ENCODE results near the gene MACROD2. TPM values are rescaled to one million over a fixed set of nuclear protein-coding genes. Genes with fewer than 3 reads are reported as not detected.

Gene MACROD2
- total and polyA plus RNA-seq, 8 donors: 0.78 to 31.3 (median 10.9) TPM; not detected in 1

DNA sequence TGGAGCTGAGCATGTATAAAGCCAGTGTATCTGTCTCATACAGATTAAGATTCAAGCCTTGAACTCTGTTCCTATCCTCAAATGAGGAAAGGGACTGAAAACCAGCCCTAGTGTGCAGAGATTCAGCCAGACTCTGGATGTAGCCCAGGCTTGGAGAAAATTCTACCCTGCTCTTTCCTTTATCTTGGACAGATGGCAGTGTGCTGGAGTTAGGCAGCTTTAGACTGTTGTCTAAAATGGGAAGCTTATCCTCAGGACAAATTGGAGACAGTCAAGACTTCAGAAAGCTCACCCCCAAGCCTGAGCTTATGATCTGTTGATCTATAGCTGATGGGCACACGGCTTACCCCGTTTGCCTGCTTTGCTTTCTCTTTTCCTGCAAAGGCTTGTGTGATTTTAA, 1520.4 kb downstream of the MACROD2 start:
- H3K36me3 ChIP-seq: no peaks in the 10 kb centered on the region
- peaks cover 0 to 10% (median 0%) of the 10 kb centered on the region in 4 donors for H3K4me1 ChIP-seq
- DNase-seq: no peak
- H3K27me3 ChIP-seq: no peaks in the 10 kb centered on the region
- H3K9me3 ChIP-seq: no peaks in the 10 kb centered on the region
- no peak overlapping the region for H3K27ac ChIP-seq
- intact Hi-C loops (cut with DNase I; ENCODE audit: low total_unique reads): no loop called here
- WGBS, 5 donors: 24 to 56% (median 27%) methylated on average over 1 to 2 of the region's 2 CpGs
- H3K4me3 ChIP-seq: no peak overlapping the region
- TF ChIP-seq POLR2AphosphoS5 (IDR thresholded peaks at IDR 0.05): no peak
- no peak for TF ChIP-seq POLR2A (IDR thresholded peaks at IDR 0.05)
- no peak for TF ChIP-seq EP300 (IDR thresholded peaks at IDR 0.05)
- TF ChIP-seq, protein P1, sequence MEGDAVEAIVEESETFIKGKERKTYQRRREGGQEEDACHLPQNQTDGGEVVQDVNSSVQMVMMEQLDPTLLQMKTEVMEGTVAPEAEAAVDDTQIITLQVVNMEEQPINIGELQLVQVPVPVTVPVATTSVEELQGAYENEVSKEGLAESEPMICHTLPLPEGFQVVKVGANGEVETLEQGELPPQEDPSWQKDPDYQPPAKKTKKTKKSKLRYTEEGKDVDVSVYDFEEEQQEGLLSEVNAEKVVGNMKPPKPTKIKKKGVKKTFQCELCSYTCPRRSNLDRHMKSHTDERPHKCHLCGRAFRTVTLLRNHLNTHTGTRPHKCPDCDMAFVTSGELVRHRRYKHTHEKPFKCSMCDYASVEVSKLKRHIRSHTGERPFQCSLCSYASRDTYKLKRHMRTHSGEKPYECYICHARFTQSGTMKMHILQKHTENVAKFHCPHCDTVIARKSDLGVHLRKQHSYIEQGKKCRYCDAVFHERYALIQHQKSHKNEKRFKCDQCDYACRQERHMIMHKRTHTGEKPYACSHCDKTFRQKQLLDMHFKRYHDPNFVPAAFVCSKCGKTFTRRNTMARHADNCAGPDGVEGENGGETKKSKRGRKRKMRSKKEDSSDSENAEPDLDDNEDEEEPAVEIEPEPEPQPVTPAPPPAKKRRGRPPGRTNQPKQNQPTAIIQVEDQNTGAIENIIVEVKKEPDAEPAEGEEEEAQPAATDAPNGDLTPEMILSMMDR (IDR thresholded peaks at IDR 0.05): no peak

DNA sequence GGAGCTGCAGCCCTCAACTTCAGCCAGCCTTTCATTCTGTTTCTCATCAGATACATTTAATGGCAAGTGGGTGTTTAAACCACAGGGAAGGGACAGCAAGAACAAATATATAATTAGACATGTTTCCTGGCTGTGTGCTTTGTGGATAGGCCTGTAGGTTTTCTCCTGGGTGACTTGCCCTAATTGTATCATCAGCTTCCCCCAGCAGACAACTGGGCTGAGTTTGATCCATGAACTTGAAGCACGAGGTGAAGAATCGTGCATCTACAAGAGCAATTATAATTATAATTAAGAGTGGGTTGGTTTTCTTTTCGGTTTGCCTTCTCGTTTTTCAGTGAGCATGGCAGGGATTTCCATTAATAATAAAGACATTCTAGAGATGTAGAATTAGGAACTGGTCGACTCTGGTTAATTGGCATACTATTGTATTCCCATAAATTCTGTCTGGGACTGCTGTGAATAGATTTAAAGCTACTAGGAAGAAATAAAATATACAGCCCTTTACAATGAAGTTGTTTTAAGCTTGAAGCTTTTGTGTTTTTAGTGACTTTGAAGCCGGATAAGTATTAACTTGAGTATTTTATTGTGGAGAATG, 1525.7 kb downstream of the MACROD2 start:
- intact Hi-C loops (cut with DNase I; ENCODE audit: low total_unique reads): no loop called here
- no peak for DNase-seq
- 87 to 90% (median 89%) methylated on average over 6 of the region's 6 CpGs for WGBS, 5 donors
- Histone ChIP-seq H3K27me3 (no peaks in the 10 kb centered on the region), H3K4me3 (no peak overlapping the region), H3K27ac (no peak overlapping the region), H3K4me1 (peaks cover 0 to 5% (median 0%) of the 10 kb centered on the region in 4 donors), H3K9me3 (no peaks in the 10 kb centered on the region), H3K36me3 (no peaks in the 10 kb centered on the region)
- TF ChIP-seq EP300 (IDR thresholded peaks at IDR 0.05): no peak
- TF ChIP-seq, protein P1 (IDR thresholded peaks at IDR 0.05): no peak
- TF ChIP-seq POLR2A (IDR thresholded peaks at IDR 0.05): no peak
- TF ChIP-seq POLR2AphosphoS5 (IDR thresholded peaks at IDR 0.05): no peak

DNA sequence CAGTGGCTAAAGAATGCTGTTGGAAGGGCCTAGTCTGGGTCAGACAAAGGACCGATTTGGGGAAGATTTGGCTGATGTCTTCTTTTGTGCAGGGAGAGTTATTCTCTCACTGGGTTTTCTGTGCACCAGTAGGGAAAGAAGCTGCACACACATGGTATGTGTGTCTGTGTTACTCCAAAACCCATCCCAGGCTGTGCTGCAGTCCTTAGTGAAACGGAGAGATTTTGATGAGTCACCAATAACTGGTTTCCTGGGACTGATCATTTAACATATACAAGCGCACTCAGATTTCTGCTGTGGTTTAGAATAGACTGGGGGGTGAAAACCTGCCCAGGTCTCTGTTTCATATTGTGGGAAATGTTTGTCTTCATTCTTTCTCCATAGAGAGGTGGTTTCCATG, 1528.1 kb downstream of the MACROD2 start:
- Histone ChIP-seq H3K27me3 (no peaks in the 10 kb centered on the region), H3K36me3 (no peaks in the 10 kb centered on the region), H3K27ac (no peak overlapping the region), H3K4me3 (no peak overlapping the region), H3K4me1 (no peaks in the 10 kb centered on the region), H3K9me3 (no peaks in the 10 kb centered on the region)
- intact Hi-C loops (cut with DNase I; ENCODE audit: low total_unique reads): no loop called here
- 60 to 95% (median 88%) methylated on average over 3 of the region's 3 CpGs for WGBS, 5 donors
- TF ChIP-seq POLR2A (IDR thresholded peaks at IDR 0.05): no peak
- no peak for TF ChIP-seq EP300 (IDR thresholded peaks at IDR 0.05)
- no peak for TF ChIP-seq POLR2AphosphoS5 (IDR thresholded peaks at IDR 0.05)
- TF ChIP-seq, protein P1 (IDR thresholded peaks at IDR 0.05): no peak
- DNase-seq: no peak

DNA sequence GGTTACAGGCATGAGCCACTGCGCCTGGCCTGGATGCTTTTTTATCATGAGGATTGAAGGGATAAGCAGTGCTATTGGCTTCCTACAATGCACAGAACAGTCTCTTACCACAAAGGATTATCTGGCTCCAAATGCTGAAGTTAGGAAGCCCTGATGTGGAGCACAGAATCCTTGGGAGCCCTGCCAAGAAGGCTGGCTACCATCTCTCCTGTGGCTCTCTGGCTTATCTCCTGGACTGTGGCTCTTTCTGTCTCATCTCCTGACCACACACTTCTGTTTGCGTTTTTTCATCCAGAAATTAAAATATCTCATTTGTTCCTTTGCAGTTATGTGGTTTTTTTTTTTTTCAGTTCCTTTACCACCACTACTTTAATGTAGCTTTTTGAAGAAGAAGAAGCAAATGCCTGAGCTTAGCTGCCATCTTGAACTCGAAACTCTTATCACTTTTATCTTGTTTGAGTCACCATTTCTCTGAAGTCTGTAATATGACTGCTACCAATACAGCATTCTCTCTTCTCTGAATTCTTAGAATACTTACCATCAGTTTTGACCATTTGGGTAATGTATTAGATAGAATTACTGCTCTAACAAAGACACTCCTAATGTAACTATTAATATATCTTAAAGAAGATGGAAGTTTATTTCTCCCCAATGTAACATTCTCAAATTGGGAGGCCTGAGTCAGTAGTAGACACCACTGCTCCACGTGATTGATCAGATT, 1533.2 kb downstream of the MACROD2 start:
- no peak overlapping the region for H3K4me3 ChIP-seq
- no peaks in the 10 kb centered on the region for H3K4me1 ChIP-seq
- TF ChIP-seq, protein P1 (IDR thresholded peaks at IDR 0.05): no peak
- no peak for TF ChIP-seq POLR2AphosphoS5 (IDR thresholded peaks at IDR 0.05)
- TF ChIP-seq POLR2A (IDR thresholded peaks at IDR 0.05): no peak
- TF ChIP-seq EP300 (IDR thresholded peaks at IDR 0.05): no peak
- no peaks in the 10 kb centered on the region for H3K9me3 ChIP-seq
- no peaks in the 10 kb centered on the region for H3K36me3 ChIP-seq
- no peak overlapping the region for H3K27ac ChIP-seq
- intact Hi-C loops (cut with DNase I; ENCODE audit: low total_unique reads): no loop called here
- DNase-seq: no peak
- H3K27me3 ChIP-seq: no peaks in the 10 kb centered on the region
- 84 to 89% (median 88%) methylated on average over 4 of the region's 4 CpGs for WGBS, 5 donors
